H1 (cell line): ENCODE data around the gene TMEM115.

Experiments
- ATF3 ChIP-seq: IDR thresholded peaks from 2 replicates; pipeline ENCODE4 v1.6.1; 2011; ENCODE audit warnings: low read depth, mild to moderate bottlenecking, low read length; ENCODE audit not compliant: insufficient read depth
- CTCF ChIP-seq, 3 experiments: IDR thresholded peaks; 1 replicate in 2 of 3; 2 replicates in 1 of 3; pipeline versions ENCODE4 v1.5.1 to v1.6.1; 2011; ENCODE audit warnings: low read length in 3 of 3, mild to moderate bottlenecking in 3 of 3, inconsistent platforms in 2 of 3, low read depth in 1 of 3, moderate library complexity in 1 of 3; ENCODE audit not compliant: insufficient read depth in 1 of 3; ENCODE audit errors: control extremely low read depth in 1 of 3
- KDM5A ChIP-seq: fragments of 200-600 bp; IDR thresholded peaks from 2 replicates; pipeline ENCODE4 v1.7.1; 2012; ENCODE audit warnings: mild to moderate bottlenecking, low read length, inconsistent platforms, mixed read lengths
- POLR2A ChIP-seq, 2 experiments: IDR thresholded peaks; 1 replicate in 1 of 2; 2 replicates in 1 of 2; pipeline ENCODE4 v1.6.1; 2011; ENCODE audit warnings: low read depth in 2 of 2, low read length in 2 of 2, mild to moderate bottlenecking in 2 of 2; ENCODE audit errors: control extremely low read depth in 1 of 2
- TBP ChIP-seq: IDR thresholded peaks from 2 replicates; pipeline ENCODE4 v1.6.1; 2011; ENCODE audit warnings: low read depth, low read length, improper control_type of control experiment

GRCh38 chr3:50372349-50372748 is 13.0 kb upstream of the TMEM115 start:
- no peak for TF ChIP-seq CTCF (IDR thresholded peaks at IDR 0.05; ENCODE audit: control extremely low read depth in 1 of 3, insufficient read depth in 1 of 3, low read depth in 1 of 3, low read length in 3 of 3)
- no peak for TF ChIP-seq KDM5A
- no peak for TF ChIP-seq POLR2A (IDR thresholded peaks at IDR 0.05; ENCODE audit: control extremely low read depth in 1 of 2, low read depth in 2 of 2, low read length in 2 of 2)
- no peak for TF ChIP-seq ATF3
- no peak for TF ChIP-seq TBP
